K562 (cell line): ENCODE measurements around the gene OPRD1. TPM values are rescaled to one million over a fixed set of nuclear protein-coding genes. Genes with fewer than 3 reads are reported as not detected.

Experiments used
- ATF1 ChIP-seq, 2 experiments: fragments of 450-650 bp in 1 of 2; IDR thresholded peaks; 2 replicates each; pipeline ENCODE4 v1.6.1; 2016; ENCODE audit warnings: missing compliant biosample characterization in 1 of 2, missing genetic modification characterization in 1 of 2
- BRCA1 ChIP-seq, 2 experiments: fragments of 450-650 bp in 1 of 2; sonication (generic) in 1 of 2; formaldehyde crosslinking in 1 of 2; IDR thresholded peaks; 2 replicates each; pipeline versions ENCODE4 v1.5.0 to v1.6.1; 2017 to 2020; ENCODE audit warnings: mild to moderate bottlenecking in 1 of 2, missing genetic modification reagents in 1 of 2
- GABPA ChIP-seq: fragments of 200-800 bp; sonication (Bioruptor generic); conservative IDR thresholded peaks from 2 replicates; pipeline ENCODE4 v1.6.1; 2016; ENCODE audit warnings: low read depth, missing genetic modification characterization, missing compliant biosample characterization
- HNRNPLL ChIP-seq: fragments of 200-400 bp; formaldehyde crosslinking; IDR thresholded peaks from 2 replicates; pipeline ENCODE4 v1.6.1; 2017; ENCODE audit warnings: low read length, low read depth, mild to moderate bottlenecking; ENCODE audit not compliant: poor library complexity, severe bottlenecking
- MTA3 ChIP-seq: fragments of 450-650 bp; formaldehyde crosslinking; IDR thresholded peaks from 2 replicates; pipeline ENCODE4 v1.6.1; 2017; ENCODE audit warnings: mild to moderate bottlenecking, borderline replicate concordance
- NR4A1 ChIP-seq, 2 experiments: fragments of 250-450 bp in 1 of 2; fragments of 450-650 bp in 1 of 2; sonication (Bioruptor Pico) in 1 of 2; IDR thresholded peaks; 2 replicates each; pipeline versions ENCODE4 v1.4.0 to v1.6.1; 2016 to 2020; ENCODE audit warnings: mild to moderate bottlenecking in 2 of 2, missing compliant biosample characterization in 1 of 2, missing genetic modification characterization in 1 of 2, moderate library complexity in 1 of 2
- SMARCA5 ChIP-seq: fragments of 450-650 bp; IDR thresholded peaks from 2 replicates; pipeline ENCODE4 v1.6.1; 2016
- STAT6 ChIP-seq: sonication (generic); formaldehyde crosslinking; IDR thresholded peaks from 2 replicates; pipeline ENCODE4 v1.8.1; 2023; ENCODE audit warnings: mild to moderate bottlenecking, missing genetic modification reagents
- TCFL5 ChIP-seq: fragments of 250-450 bp; sonication (Bioruptor Pico); conservative IDR thresholded peaks from 2 replicates; pipeline ENCODE4 v1.6.1; 2021; ENCODE audit warnings: mild to moderate bottlenecking, moderate library complexity, matching md5 sums
- TEAD1 ChIP-seq, 2 experiments: fragments of 450-650 bp in 1 of 2; sonication (generic) in 1 of 2; formaldehyde crosslinking; IDR thresholded peaks; 2 replicates each; pipeline versions ENCODE4 v1.4.0 to v1.8.0; 2020 to 2022; ENCODE audit warnings: mild to moderate bottlenecking in 2 of 2, missing genetic modification reagents in 1 of 2
- THAP12 ChIP-seq: fragments of 250-450 bp; sonication (Bioruptor Pico); IDR thresholded peaks from 2 replicates; pipeline ENCODE4 v1.9.0; 2021; ENCODE audit warnings: mild to moderate bottlenecking, inconsistent platforms
- ZBTB40 ChIP-seq, 2 experiments: fragments of 450-650 bp in 1 of 2; sonication (generic) in 1 of 2; formaldehyde crosslinking in 1 of 2; IDR thresholded peaks; 2 replicates each; pipeline versions ENCODE4 v1.7.1 to v1.9.0; 2016 to 2022; ENCODE audit warnings: inconsistent platforms in 1 of 2, mild to moderate bottlenecking in 1 of 2, missing genetic modification reagents in 1 of 2
- polyA plus RNA-seq, 8 experiments: library from polyadenylated mRNA; depleted of rRNA in 4 of 8; stranded (reverse) in 5 of 8; unstranded in 3 of 8; fragments of >200 nt; fragmentation: Nextera tagmentation in 2 of 8; fragmentation: Illumina TruSeq in 1 of 8; extraction: Ambion mirVana in 2 of 8; extraction: Trizol in 1 of 8; gene quantifications; 2 replicates each; pipeline versions ENCODE4 v1.2.1 to v1.2.3, GENCODE V29; 2011 to 2014; ENCODE audit warnings: inconsistent platforms in 1 of 8, missing spikeins in 1 of 8
- total RNA-seq, 7 experiments: library from RNA; depleted of rRNA in 6 of 7; stranded (reverse); fragments of >200 nt in 6 of 7; fragmentation: Illumina TruSeq in 2 of 7; extraction: Trizol in 2 of 7; gene quantifications; 2 replicates each; pipeline versions ENCODE4 v1.2.1 to v1.2.3, GENCODE V29; 2011 to 2021; ENCODE audit warnings: low replicate concordance in 1 of 7

The OPRD1 gene
- total and polyA plus RNA-seq, 9 of the 15 experiments (the other 6 are each of a cell fraction or from before 2014, with no cell fraction given) = under 0.01 to 0.03 (median under 0.01) TPM; not detected in 6

GRCh38 chr1:28913786-28914227, 101.8 kb downstream of the OPRD1 start (continued):
- TF ChIP-seq STAT6 (CRISPR knock-in tag) (no peak), HNRNPLL (no peak), SMARCA5 (no peak), MTA3 (0 out of 2 replicates have a peak, but pooled peaks have one; percentile 25), THAP12 (CRISPR knock-in tag) (0 out of 2 replicates have a peak, but pooled peaks have one; percentile 31), ZBTB40 (IDR thresholded peaks at IDR 0.05) (no peak), ZBTB40 (CRISPR knock-in tag; IDR thresholded peaks at IDR 0.05) (no peak), GABPA (no peak), ATF1 (CRISPR knock-in tag; IDR thresholded peaks at IDR 0.05) (no peak), ATF1 (tag; IDR thresholded peaks at IDR 0.05) (no peak), NR4A1 (CRISPR knock-in tag; IDR thresholded peaks at IDR 0.05) (peak; percentile 59; the same call in 1 of the 2 replicates), NR4A1 (tag; IDR thresholded peaks at IDR 0.05) (no peak), BRCA1 (IDR thresholded peaks at IDR 0.05) (no peak), BRCA1 (CRISPR knock-in tag; IDR thresholded peaks at IDR 0.05) (no peak), TEAD1 (CRISPR knock-in tag; IDR thresholded peaks at IDR 0.05) (no peak), TCFL5 (no peak)
